Activated CD4-positive, alpha-beta T cell treated with anti-CD3 and anti-CD28 coated beads, Interleukin-2, amount 50 U/mL, for 48 hours (primary cell): ENCODE results near the gene RACGAP1.
"Not testable (repeated sequence)": the region's sequence is repeated elsewhere in the genome, so short reads cannot be mapped to it uniquely, and the experiment has no call there.

Experiments used
- DNase-seq, 2 experiments: peaks; one replicate each; pipeline ENCODE4 v3.0.0-alpha.2; 2020

RACGAP1 gene

DNA sequence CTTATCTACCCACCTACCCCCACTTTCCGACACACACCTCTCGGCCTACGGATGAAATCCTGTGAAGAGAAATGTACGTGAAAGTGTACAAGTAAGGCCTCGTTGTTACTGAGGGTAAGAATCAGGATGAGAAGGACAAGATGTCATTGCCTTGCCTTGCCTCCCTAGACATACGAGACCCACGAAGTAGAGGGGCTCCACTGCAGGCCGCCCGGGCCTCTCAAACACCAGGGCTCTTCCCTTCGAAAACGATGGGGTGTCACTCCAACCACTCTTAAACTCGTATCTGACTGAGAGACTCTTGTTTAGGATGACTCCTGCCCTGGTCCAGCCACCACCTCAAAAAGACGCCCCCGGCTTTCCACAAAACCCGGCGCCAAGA, 498 bp downstream of the RACGAP1 start:
- DNase-seq: no peak

DNA sequence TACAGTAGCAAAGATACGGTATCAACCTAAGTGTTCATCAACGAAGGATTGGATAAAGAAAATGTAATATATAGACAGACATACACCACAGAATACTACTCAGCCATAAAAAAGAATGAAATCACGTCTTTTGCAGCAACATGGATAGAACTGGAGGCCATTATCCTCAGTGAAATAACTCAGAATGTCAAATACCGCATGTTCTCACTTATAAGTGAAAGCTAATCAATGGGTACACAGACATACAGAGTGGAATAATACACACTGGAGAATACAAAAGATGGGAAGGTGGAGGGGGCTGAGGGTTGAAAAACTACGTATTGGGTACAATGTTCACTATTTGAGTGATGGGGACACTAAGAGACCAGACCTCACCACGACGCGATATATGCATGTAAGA, 1.1 kb downstream of the RACGAP1 start:
- DNase-seq: no peak

DNA sequence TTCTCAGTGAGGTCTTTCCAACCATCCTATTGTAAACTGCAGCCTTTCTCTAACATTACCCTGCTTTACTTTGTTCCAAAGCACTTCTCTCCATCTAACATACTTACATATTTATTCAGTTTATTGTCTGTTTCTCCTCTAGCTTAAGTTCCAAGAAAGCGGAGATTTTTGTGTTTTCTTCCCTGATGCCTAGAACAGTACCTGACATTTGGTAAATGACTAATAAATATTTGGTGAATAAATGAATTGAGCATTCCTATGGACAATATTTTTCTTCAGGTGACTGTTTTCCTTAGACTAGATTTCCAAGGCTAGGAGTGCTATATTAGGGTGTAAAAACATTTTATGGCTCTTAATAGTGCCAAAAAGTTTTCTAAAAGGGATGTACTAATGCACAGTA, 2.4 kb downstream of the RACGAP1 start:
- no peak for DNase-seq

DNA sequence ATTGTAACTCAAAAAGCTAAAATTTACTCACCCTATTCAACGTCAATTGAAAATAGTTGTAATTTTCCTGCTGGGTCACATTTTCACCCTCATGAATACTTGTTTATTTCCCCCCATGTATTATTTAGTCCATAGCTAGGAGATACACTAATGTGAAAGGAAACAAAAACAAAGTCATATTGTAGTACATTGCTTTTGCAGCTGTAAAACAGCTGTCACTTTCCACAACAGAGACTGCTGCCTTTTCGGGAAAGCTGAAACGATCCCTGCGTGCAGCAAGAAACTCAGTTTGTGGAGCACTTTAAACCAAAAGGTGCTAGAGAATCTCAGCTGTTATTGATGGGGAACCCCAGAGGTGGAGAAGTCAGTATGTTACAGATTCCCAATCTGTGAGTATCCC, 4.3 kb downstream of the RACGAP1 start:
- DNase-seq: no peak

DNA sequence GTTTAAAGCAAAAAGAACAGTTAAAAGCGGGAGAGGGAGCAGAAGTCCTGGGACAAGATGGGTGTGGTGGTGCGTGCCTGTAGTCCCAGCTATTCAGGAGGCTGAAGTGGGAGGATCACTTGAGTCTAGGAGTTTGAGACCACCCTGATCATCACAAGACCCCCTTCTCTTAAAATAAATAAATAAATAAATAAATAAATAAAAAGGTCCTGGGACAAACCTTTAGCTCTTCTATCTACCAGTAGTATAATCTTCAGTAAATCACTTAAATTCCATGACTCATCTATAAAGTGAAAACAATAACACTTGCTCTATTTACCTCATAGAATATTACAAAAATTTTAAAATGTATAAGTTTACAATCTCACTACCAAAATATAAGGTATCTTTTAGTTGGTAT, 5.8 kb downstream of the RACGAP1 start:
- DNase-seq: no peak

DNA sequence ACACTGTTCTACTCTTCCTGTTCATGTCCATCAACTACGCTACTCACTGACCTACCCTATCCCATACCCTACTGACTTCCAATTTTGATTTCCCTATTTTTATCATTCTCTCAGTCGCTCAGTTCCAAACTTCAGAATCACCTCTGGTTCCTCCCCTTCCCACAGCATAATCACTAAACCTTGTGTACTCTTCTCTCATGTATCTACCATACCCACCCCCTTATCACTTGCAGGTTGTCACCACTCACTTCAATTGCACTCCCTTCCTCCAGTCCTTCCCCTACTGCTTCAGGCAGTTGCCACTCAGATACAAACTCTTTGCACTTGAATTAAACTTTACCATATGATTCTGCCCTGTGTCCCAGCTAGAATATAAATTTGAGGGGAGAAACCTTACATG, 6.3 kb downstream of the RACGAP1 start:
- no peak for DNase-seq

DNA sequence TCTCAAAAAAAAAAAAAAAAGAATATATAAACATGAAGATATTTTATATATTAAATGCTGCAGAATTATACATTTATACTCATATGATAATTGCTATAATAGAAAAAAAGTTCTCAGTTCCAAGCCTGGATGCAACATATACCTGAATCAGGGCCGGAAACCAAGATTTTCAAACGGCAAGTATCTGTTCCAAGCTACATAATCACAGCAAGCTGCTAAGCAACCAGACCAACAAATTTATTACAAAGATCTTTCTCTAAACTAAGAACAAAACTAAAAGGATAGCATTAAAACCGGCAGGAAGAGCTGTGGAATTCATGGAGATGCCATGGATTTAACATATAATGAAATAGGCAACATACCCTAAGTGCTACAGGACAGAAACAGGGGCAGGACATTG, 7.1 kb downstream of the RACGAP1 start:
- DNase-seq: no peak

DNA sequence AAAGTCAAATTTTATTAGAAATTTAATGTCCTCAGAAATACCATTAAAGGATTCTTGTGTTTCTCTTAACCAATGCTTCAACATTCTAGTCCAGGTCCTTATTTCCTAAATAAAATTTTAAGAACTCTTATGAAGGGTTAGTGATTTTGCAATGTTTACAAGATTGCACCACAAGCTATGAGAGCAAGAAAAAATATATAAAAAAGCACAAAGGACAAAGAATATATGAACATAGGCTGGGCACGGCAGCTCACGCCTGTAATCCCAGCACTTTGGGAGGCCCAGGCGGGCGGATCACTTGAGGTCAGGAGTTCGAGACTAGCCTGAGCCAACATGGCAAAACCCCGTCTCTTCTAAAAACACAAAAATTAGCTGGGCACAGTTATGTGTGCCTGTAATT, 7.7 kb downstream of the RACGAP1 start:
- no peak for DNase-seq

DNA sequence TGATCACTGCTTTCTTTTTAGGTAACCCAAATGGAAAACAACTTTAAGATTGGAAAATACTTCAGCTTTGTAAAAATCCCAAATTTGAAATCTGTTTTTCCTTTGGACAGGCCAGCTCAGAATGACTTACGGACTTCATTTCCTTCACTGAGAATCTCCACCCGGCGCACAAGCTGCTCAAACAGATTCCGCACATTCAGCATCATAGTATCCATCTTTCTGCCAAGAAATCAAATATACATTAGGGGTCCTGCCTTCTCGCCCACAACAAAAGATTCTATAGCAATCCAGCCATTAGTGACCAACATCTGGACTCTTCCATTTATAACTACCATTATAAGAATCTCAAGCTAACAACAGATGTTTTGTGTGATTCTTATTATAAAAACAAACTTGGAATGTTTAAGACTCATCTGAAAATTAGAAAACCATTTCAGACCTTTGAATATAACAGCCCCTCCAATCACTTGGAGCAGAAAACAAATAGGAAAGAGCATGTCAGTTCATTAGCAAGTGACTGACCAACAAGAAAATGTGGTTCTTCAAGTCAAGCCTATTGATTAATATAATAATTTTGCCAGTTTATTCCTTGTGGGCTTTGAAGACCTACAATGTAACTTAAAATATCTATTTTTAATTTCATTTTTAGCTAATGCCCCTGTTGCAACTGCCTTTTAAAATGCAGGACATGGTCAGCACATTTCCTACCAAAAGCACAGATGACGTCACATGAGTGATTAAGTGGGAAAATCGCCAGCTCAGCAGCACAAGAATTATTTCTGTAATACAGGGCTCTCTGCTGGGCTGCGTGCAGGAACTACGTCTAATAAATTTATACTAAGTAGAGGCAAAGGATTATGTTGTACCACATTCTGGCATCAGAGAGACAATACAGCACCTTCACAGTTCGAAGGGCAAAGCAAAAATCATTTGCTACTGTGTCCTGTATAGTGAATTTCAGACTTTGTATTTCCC, 8.5 kb downstream of the RACGAP1 start:
- no peak for DNase-seq

DNA sequence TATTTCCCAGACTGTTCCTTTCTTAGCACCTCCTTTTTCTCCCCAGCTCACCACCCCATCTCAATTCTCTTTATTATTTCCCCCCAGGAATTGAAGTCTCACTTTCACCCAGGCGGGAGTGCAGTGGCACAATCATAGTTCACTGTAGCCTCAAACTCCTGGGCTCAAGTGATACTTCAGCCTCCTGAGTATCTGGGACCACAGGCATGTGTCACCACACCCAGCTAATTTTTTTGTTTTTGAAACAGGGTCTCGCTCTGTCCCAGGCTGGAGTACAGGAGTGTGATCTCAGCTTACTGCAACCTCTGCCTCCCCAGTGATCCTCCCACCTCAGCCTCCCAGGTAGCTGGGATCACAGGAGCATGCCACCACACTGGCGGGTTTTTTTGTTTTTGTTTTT, 11.0 kb downstream of the RACGAP1 start:
- no peak for DNase-seq

DNA sequence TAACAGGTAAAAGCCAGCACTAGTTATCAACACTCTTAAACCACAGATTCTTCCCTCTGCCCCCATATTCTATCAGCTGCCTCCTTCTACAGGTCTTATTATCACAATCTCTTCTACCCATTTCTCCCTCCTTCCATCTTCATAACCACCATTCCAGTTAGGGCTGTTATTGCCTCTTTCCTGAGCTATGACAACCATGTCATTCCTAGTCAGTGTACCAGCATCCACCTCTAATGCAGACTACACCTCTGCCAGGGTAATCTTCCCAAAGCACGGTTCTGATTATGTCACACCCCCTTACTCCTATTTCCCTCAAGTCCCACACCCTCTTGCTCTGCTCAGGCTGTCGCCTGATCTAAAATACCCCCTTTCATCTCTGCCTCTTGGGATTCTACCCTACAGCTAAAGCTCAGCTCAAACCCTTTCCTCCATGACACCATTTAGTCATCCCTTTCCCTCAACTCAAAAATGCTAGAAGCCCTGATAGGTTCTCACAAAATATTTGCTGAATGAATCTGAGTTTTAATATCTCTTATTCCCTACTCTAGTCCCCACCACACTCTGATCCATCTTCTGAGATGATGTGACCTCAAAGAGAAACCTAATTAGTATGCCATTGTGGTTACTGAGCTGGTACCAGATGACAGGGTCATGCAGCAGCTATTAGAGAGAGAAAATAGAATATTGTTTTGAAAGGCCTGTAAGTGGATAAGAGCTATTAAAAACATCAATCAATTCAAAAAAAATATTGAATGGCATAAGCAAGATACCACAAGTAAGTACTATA, 11.7 kb downstream of the RACGAP1 start:
- DNase-seq: no peak

DNA sequence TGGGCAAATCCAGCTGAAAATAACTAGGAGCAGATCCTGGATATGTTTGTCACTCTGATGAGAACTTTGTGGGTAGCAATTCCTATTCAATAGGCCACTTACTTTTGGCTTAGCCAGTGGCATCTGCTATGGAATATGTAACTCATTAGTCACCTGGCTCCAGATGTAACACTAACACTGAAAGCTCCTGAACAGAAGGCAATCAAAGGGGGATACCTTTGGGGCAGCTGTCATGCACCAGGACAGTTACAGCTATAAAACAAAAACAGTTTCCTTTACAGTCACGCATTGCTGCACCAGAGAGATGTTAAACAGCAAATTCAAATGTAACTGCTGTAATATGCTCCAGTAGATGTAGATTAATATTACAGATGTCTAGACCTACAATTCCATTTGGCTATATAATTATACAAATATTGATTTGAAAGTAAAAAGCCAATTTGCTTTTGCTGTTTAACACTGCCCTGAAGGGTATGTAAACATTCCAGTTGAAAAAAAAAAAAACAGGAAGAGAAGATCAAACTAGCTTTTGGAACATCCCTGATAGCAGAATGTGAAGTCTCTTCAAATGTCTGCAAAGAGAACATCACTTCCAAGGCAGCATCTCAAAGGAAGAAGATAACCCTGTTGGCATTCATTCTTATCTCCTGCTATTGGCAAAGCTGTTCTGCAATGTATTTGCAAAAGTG, 18.4 kb downstream of the RACGAP1 start:
- DNase-seq: no peak

DNA sequence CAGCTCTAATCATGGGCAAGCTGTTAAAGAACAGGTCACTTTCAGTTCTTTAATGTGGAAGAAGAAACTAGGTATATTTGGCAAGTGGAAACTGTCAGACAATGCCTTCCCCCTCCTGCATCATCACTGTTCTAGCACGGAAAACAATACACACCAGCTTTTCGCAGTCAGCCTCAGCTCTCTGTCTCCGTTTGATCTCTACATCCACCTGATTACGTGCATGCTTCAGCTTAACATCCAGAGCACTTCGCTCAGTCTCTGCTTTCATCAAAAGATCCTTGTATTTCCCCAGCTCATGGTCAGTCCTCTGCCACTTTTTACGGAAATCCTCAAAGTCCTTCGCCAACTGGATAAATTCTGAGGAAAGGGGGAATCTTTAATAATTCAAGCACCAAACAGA, 19.0 kb downstream of the RACGAP1 start:
- no peak for DNase-seq

DNA sequence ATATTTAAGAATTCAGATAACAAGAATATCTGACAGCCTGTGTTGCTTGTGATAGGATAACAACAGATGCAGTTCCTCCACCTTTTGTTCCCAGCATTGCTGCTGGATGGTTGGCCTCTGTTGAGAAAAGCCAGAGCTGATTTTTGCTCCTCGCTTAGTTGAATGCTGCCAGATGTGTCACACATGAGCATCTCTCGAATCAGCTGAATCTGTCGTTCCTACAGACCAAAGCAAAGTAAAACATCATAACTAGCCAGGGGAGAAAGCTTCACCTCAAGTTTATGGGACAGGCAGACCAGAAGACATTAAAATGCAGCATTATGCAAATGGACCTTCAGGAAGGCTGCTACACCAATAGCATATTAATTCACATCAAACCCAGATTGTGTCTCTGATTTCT, 20.1 kb downstream of the RACGAP1 start:
- DNase-seq: no peak

DNA sequence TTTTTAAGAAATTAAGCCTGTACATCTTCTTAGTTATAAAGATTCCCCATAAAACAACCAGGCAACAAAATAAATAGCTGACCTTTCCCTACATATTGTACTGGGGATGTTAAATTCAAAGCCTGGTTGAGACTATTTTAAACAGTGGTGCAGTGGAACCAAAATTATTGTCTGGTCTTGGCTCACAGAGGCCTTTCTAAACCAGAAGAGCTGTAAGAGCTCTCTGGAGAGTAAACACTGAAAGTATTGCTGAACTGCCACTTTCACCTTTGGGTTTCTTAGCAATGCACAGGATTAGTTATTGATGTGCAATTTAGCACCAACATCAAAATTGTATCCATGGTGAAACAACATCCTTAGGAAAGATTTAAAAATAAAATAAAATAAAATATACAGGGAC, 20.6 kb downstream of the RACGAP1 start:
- DNase-seq: no peak

DNA sequence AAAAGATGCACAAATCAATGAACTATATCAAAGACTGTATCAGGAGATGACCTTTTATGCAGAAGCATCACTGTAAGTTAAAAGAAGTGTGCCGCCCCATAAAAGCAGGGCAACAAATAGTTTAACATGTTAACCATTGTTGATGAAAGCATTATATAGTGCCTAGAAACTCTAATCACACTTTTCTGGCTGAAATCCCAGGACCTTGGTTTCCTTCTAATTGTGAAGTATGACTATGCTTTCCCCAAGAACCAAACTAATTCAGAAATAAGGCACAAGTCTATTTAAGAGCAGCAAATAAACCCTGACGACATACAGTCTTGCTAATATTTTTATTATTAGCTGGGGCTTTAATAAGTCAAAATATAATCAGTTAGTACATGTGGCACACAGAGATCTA, 21.7 kb downstream of the RACGAP1 start:
- no peak for DNase-seq

DNA sequence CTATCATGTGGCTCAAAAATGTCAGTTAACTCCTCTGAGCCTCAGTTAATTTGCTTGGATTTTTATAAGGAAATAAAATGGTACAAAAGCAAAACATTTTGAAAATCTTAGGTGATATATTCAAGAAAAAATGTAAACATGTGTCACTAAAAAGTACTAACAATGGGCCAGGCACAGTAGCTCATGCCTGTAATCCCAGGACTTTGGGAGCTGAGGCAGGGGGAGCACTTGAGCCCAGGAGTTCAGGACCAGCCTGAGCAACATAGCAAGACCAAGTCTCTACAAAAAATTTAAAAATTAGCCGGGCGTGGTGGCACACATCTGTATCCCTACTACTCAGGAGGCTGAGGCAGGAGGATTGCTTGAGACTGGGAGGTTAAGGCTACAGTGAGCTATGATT, 26.8 kb downstream of the RACGAP1 start:
- DNase-seq: no peak

DNA sequence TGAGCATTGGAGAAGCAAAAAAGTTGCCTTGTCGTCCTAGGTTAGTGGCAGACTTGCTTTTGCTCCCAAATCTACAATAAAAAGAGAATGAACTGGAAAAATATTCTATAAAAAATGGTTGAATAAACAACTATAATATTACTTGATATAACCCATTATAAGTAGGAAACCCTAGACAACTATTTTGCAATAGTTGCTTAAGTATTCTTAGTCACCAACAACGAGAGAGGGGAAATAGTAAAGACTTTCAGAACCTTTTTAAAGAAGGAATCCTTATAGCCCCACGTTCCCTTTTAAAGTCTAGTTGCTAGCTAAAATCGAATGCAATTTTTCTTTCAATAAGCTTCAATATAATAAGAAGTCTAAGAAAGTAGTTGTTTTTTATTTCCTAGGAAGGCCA, 35.0 kb downstream of the RACGAP1 start:
- DNase-seq: no peak

DNA sequence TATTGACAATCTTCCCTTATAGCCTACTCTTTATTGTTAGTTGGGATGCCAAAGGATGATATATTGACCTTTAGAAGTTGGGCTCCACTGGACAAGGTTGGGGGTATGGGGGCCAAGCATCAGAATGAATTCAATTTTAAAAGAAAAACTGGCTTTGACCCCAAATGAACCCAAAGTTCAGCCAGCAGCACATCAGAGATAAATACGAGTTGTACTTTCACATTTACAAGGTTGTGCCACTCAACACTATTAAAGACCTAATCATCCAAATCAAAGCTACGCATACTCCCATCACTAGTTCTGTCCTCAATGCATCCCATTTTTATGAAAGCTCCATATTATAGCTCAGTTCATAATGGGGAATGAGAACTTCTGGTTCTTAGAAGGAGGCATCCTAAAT, 35.9 kb downstream of the RACGAP1 start:
- not testable (repeated sequence) for DNase-seq

DNA sequence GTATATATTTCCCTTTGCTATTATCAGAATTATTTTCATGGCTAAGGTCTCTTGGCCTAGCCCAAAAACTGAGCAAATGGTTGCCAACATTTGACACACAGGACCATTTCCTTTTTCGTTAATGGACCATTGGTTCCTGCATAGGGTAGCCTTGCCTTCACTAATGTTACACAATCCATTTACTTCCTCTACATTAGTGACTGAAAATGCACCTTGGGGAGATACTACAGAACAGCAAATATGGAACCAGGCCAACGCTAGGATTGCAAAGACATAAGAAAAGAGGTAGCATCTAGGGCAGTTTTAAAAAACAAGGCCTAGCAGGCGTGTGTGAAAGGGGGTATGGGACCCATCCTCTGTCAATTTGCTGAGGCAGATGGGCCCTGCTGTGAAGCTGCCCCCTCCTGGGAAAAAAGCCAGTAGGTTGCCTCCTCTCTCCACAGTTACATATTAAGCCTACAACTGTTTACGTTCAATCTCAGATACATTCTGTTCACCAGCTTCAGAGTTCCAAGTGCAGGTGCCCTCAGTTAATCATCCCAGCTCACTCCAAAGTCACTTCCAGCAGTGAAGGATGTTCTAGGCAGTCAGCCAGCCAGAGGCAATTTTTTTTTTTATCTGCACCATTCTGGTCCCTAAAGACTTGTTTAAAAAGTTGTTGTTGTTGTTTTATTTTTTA, 37.5 kb downstream of the RACGAP1 start:
- DNase-seq: no peak

DNA sequence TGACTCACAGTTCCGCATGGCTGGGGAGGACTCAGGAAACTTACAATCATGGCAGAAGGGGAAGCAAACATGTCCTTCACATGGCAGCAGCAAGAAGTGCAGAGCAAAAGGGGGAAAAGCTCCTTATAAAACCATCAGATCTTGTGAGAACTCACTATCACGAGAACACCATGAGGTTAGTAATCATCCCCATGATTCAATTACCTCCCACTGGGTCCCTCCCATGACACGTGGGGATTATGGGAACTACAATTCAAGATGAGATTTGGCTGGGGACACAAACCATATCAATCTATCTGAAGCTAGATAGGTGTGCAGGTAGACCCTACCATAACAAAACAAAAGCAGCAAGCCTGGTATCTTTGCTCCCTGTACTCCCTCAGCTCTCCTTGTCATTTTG, 38.8 kb downstream of the RACGAP1 start:
- DNase-seq: not testable (repeated sequence)

DNA sequence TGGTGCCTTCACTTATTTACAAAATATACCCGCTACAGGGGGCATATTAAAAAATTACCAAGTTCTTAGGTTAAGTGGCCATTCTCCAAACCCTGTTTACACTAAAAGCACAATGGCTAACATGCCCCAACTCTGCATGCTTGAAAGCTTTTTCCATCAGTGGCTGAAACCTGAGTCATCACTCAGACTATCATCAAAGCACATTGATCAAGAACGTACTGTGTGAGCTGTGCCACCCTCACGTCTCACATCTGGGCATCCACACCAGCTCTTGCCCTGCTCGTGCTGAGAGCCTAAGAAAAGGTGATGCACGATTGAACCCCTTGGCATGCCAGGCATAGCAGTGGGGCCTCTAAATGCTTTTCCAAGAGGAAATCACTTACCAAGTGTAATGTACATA, 39.3 kb downstream of the RACGAP1 start:
- DNase-seq: peak in 1 of 2 experiments; percentile 30
